GM12878 (cell line): Measurements from ENCODE around the gene RER1. TPM values are rescaled to one million over a fixed set of nuclear protein-coding genes. Genes with fewer than 3 reads are reported as not detected.

ENCODE experiments used
- ATAC-seq: fragments of 200-7000 bp; cut with Tn5 transposase; 3 replicates; pipeline ENCODE4 v1.9.1; 2020; ENCODE audit warnings: mild to moderate bottlenecking, moderate library complexity
- BruUV-seq: library from RNA; stranded (reverse); fragments of 400-500 nt; replicated peaks from 2 replicates; lab custom pipeline; 2021; lab: Mats Ljungman, UMichigan
- CTCF ChIA-PET: fragments of 300-600 bp; sonication (Branson Sonifier 250); formaldehyde crosslinking; extraction: SDS; loops from one replicate; lab custom pipeline; 2021; ENCODE audit warnings: inconsistent platforms; lab: Yijun Ruan, JAX
- POLR2A ChIA-PET: fragments of 350-600 bp; formaldehyde crosslinking; extraction: SDS; loops from one replicate; lab custom pipeline; 2021; ENCODE audit warnings: inconsistent platforms; lab: Charles Lee
- RAD21 ChIA-PET: fragments of 300-600 bp; sonication (Branson Sonifier 250); formaldehyde crosslinking; loops from one replicate; lab custom pipeline; 2023; ENCODE audit warnings: antibody characterized with exemption; ENCODE audit not compliant: unreplicated experiment; lab: Charles Lee
- SMC1A ChIA-PET: fragments of 300-600 bp; sonication (Branson Sonifier 250); formaldehyde crosslinking; loops from one replicate; lab custom pipeline; 2023; ENCODE audit not compliant: unreplicated experiment, uncharacterized antibody; lab: Charles Lee
- DNase-seq: peaks from one replicate; pipeline ENCODE4 v3.0.0-alpha.2; 2011; ENCODE audit warnings: low read depth, low spot score
- FAIRE-seq: peaks from 3 replicates; lab custom pipeline; 2011; peaks lifted over from hg19 to GRCh38; lab: Jason Lieb, UNC
- H2AFZ ChIP-seq: 2 replicates; pipeline ENCODE4 v1.6.0; 2011; ENCODE audit warnings: low read depth, low read length, control low read depth; ENCODE audit not compliant: control insufficient read depth
- H3K27ac ChIP-seq: 2 replicates; pipeline ENCODE4 v1.5.1; 2011; ENCODE audit warnings: control low read depth; ENCODE audit not compliant: control insufficient read depth, insufficient read depth
- H3K27me3 ChIP-seq, 2 experiments: replicated peaks in 1 of 2; 2 replicates each; pipeline versions ENCODE4 v1.6.0 to v1.6.1; 2011; ENCODE audit warnings: low read length in 1 of 2; ENCODE audit not compliant: control insufficient read depth in 2 of 2, insufficient read depth in 2 of 2
- H3K36me3 ChIP-seq, 2 experiments: 2 replicates each; pipeline ENCODE4 v1.5.1; 2011; ENCODE audit warnings: low read length in 1 of 2; ENCODE audit not compliant: control insufficient read depth in 2 of 2, insufficient read depth in 2 of 2
- H3K4me1 ChIP-seq: 2 replicates; pipeline ENCODE4 v1.6.1; 2011; ENCODE audit warnings: mild to moderate bottlenecking, low read length, moderate library complexity, mixed read lengths; ENCODE audit not compliant: control insufficient read depth, insufficient read depth
- H3K4me2 ChIP-seq: 2 replicates; pipeline ENCODE4 v1.6.0; 2011; ENCODE audit warnings: control low read depth; ENCODE audit not compliant: control insufficient read depth, insufficient read depth
- H3K4me3 ChIP-seq: fragments of 200-600 bp; sonication (generic); 2 replicates; pipeline ENCODE4 v1.5.1; 2016
- H3K79me2 ChIP-seq: 2 replicates; pipeline ENCODE4 v1.6.0; 2011; ENCODE audit warnings: low read length; ENCODE audit not compliant: control insufficient read depth, insufficient read depth
- H3K9ac ChIP-seq: 2 replicates; pipeline ENCODE4 v1.8.0; 2011; ENCODE audit warnings: low read length, control low read depth, mixed read lengths; ENCODE audit not compliant: control insufficient read depth, insufficient read depth
- H3K9me3 ChIP-seq: replicated peaks from 3 replicates; pipeline ENCODE4 v1.5.1; 2011; ENCODE audit warnings: mild to moderate bottlenecking, low read length; ENCODE audit not compliant: control insufficient read depth, insufficient read depth
- H4K20me1 ChIP-seq: 2 replicates; pipeline ENCODE4 v1.6.0; 2011; ENCODE audit not compliant: control insufficient read depth, insufficient read depth
- BACH1 ChIP-seq: fragments of 450-650 bp; IDR thresholded peaks from 2 replicates; pipeline ENCODE4 v1.6.1; 2017; ENCODE audit warnings: mild to moderate bottlenecking, borderline replicate concordance
- BMI1 ChIP-seq: fragments of 450-650 bp; IDR thresholded peaks from 2 replicates; pipeline ENCODE4 v1.6.1; 2016; ENCODE audit warnings: mild to moderate bottlenecking, moderate library complexity, borderline replicate concordance
- HDAC2 ChIP-seq: fragments of 200-600 bp; sonication (generic); IDR thresholded peaks from 2 replicates; pipeline ENCODE4 v1.6.1; 2017
- HDAC6 ChIP-seq: fragments of 200-600 bp; sonication (generic); IDR thresholded peaks from one replicate; pipeline ENCODE4 v1.8.0; 2017; ENCODE audit warnings: antibody characterized with exemption; ENCODE audit not compliant: unreplicated experiment
- IKZF2 ChIP-seq, 2 experiments: fragments of 450-650 bp; IDR thresholded peaks; 2 replicates each; pipeline ENCODE4 v1.6.1; 2017; ENCODE audit warnings: mild to moderate bottlenecking in 2 of 2, moderate library complexity in 2 of 2
- POLR2AphosphoS5 ChIP-seq: IDR thresholded peaks from 2 replicates; pipeline ENCODE4 v1.6.1; 2011; ENCODE audit warnings: mild to moderate bottlenecking, low read length, inconsistent platforms
- SIN3A ChIP-seq: IDR thresholded peaks from 2 replicates; pipeline ENCODE4 v1.6.1; 2012; ENCODE audit warnings: low read depth, low read length, improper control_type of control experiment
- SREBF1 ChIP-seq: IDR thresholded peaks from 2 replicates; pipeline ENCODE4 v1.6.1; 2012; ENCODE audit warnings: mild to moderate bottlenecking, low read length
- SREBF2 ChIP-seq: IDR thresholded peaks from 2 replicates; pipeline ENCODE4 v1.6.1; 2012; ENCODE audit warnings: mild to moderate bottlenecking, low read length
- SUPT20H ChIP-seq: IDR thresholded peaks from 2 replicates; pipeline ENCODE4 v1.6.1; 2011; ENCODE audit warnings: low read depth, mild to moderate bottlenecking, low read length, moderate library complexity, borderline replicate concordance; ENCODE audit not compliant: control insufficient read depth
- WGBS: methylation state at CpG from one replicate; pipeline ENCODE4 v1.1.6; 2016; ENCODE audit warnings: low lambda C conversion rate; ENCODE audit not compliant: insufficient replicate concordance, insufficient coverage; ENCODE audit errors: missing lambda C conversion rate; 5-methylcytosine and 5-hydroxymethylcytosine counted together
- in situ Hi-C: fragments of 300-500 bp; cut with MboI; formaldehyde crosslinking; loops from 9 replicates; pipeline ENCODE4 v1.14.3; 2018; ENCODE audit warnings: mixed read lengths
- intact Hi-C: fragments of 100-400 bp; cut with micrococcal nuclease; formaldehyde crosslinking; loops from one replicate; pipeline ENCODE4 v1.14.2; 2022; ENCODE audit not compliant: unreplicated experiment
- polyA plus RNA-seq, 11 experiments: library from polyadenylated mRNA; depleted of rRNA in 4 of 11; unstranded in 6 of 11; stranded (reverse) in 5 of 11; fragments of >200 nt; fragmentation: Nextera tagmentation in 4 of 11; fragmentation: Illumina TruSeq in 1 of 11; extraction: Ambion mirVana in 4 of 11; extraction: Trizol in 1 of 11; gene quantifications; 1 replicate in 1 of 11; 2 replicates in 10 of 11; pipeline versions ENCODE4 v1.2.1 to v1.2.3, GENCODE V29; 2011 to 2016; ENCODE audit warnings: inconsistent platforms in 2 of 11, missing spikeins in 2 of 11, low read depth in 1 of 11
- total RNA-seq, 4 experiments: library from RNA; depleted of rRNA in 3 of 4; stranded (reverse); fragments of >200 nt in 3 of 4; fragmentation: Illumina TruSeq in 1 of 4; extraction: Trizol in 1 of 4; gene quantifications; 2 replicates each; pipeline versions ENCODE4 v1.2.1 to v1.2.3, GENCODE V29; 2013 to 2021
- TF ChIP-seq, protein P1 (sequence below): fragments of 450-650 bp; IDR thresholded peaks from 2 replicates; pipeline ENCODE4 v1.6.1; 2016; ENCODE audit warnings: mild to moderate bottlenecking, moderate library complexity, borderline replicate concordance
- TF ChIP-seq, protein P2 (sequence below): fragments of 450-650 bp; IDR thresholded peaks from 2 replicates; pipeline ENCODE4 v1.6.1; 2017; ENCODE audit warnings: mild to moderate bottlenecking, moderate library complexity
- TF ChIP-seq, protein P3 (sequence below): fragments of 450-650 bp; IDR thresholded peaks from 2 replicates; pipeline ENCODE4 v1.6.1; 2016; ENCODE audit warnings: mild to moderate bottlenecking

Gene RER1
- total and polyA plus RNA-seq, 10 of the 15 experiments (the other 5 are each of a cell fraction or from before 2014, with no cell fraction given): 29.2 to 274 (median 136) TPM

DNA sequence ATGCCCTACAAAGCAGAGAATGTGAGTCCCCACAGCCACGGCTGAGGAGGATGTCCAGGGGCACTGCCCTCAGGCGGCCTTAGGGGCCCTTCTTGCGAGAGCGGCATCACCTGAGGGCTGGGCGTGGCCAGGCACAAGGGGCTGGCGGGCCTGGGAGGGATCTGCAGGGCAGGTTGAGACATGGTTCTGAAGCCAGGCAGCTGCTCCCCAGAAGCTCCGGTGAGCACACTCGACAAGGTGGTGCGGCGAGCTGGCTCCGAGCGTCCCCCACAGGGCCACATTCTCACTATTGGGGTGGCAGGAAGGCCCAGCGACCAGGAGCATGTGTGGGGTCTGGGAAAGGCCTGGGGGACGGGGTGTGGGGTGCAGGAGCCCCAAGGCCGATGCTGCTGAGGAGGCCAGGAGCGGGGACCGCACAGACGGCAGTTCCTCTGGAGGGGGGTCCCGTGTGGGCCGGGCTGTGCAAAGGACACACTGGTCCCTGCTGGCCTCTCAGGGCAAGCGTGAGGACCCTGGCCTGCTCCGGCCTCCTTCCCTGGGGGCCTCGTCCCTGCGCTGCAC is 47.4 kb upstream of the RER1 start (continued):
- TF ChIP-seq SIN3A (no peak), HDAC2 (no peak), HDAC6 (no peak), SREBF1 (no peak)
- TF ChIP-seq, protein P1, sequence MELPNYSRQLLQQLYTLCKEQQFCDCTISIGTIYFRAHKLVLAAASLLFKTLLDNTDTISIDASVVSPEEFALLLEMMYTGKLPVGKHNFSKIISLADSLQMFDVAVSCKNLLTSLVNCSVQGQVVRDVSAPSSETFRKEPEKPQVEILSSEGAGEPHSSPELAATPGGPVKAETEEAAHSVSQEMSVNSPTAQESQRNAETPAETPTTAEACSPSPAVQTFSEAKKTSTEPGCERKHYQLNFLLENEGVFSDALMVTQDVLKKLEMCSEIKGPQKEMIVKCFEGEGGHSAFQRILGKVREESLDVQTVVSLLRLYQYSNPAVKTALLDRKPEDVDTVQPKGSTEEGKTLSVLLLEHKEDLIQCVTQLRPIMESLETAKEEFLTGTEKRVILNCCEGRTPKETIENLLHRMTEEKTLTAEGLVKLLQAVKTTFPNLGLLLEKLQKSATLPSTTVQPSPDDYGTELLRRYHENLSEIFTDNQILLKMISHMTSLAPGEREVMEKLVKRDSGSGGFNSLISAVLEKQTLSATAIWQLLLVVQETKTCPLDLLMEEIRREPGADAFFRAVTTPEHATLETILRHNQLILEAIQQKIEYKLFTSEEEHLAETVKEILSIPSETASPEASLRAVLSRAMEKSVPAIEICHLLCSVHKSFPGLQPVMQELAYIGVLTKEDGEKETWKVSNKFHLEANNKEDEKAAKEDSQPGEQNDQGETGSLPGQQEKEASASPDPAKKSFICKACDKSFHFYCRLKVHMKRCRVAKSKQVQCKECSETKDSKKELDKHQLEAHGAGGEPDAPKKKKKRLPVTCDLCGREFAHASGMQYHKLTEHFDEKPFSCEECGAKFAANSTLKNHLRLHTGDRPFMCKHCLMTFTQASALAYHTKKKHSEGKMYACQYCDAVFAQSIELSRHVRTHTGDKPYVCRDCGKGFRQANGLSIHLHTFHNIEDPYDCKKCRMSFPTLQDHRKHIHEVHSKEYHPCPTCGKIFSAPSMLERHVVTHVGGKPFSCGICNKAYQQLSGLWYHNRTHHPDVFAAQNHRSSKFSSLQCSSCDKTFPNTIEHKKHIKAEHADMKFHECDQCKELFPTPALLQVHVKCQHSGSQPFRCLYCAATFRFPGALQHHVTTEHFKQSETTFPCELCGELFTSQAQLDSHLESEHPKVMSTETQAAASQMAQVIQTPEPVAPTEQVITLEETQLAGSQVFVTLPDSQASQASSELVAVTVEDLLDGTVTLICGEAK: no peak

DNA sequence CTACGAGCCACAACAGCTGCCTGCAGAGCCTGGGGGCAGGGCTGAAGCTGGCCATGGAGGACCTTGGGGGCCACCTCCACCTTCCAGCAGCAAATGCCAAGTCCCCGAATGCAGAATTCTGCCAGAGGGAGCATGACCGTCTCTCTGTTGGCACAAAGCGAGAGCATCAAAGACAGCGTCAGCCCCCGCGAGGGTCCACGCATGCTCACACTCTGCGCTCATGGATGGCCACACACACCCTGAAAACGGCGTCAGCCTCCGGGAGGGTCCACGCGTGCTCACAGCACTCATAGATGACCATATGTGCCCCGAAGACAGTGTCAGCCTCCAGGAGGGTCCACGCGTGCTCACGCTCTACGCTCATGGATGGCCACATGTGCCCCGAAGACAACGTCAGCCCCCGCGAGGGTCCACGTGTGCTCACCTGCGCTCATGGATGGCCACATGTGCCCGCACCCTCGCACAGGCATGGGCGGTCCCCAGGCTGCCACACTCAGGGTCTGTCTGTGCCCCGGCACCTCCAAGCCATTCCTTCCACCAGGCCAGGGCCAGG is 46.8 kb upstream of the RER1 start:
- POLR2A ChIA-PET: no interaction called here
- ATAC-seq: no peak
- TF ChIP-seq, protein P2, sequence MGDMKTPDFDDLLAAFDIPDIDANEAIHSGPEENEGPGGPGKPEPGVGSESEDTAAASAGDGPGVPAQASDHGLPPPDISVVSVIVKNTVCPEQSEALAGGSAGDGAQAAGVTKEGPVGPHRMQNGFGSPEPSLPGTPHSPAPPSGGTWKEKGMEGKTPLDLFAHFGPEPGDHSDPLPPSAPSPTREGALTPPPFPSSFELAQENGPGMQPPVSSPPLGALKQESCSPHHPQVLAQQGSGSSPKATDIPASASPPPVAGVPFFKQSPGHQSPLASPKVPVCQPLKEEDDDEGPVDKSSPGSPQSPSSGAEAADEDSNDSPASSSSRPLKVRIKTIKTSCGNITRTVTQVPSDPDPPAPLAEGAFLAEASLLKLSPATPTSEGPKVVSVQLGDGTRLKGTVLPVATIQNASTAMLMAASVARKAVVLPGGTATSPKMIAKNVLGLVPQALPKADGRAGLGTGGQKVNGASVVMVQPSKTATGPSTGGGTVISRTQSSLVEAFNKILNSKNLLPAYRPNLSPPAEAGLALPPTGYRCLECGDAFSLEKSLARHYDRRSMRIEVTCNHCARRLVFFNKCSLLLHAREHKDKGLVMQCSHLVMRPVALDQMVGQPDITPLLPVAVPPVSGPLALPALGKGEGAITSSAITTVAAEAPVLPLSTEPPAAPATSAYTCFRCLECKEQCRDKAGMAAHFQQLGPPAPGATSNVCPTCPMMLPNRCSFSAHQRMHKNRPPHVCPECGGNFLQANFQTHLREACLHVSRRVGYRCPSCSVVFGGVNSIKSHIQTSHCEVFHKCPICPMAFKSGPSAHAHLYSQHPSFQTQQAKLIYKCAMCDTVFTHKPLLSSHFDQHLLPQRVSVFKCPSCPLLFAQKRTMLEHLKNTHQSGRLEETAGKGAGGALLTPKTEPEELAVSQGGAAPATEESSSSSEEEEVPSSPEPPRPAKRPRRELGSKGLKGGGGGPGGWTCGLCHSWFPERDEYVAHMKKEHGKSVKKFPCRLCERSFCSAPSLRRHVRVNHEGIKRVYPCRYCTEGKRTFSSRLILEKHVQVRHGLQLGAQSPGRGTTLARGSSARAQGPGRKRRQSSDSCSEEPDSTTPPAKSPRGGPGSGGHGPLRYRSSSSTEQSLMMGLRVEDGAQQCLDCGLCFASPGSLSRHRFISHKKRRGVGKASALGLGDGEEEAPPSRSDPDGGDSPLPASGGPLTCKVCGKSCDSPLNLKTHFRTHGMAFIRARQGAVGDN: no peak
- TF ChIP-seq POLR2AphosphoS5 (no peak), BACH1 (no peak), SREBF2 (no peak), IKZF2 (IDR thresholded peaks at IDR 0.05) (no peak), BMI1 (no peak), SUPT20H (no peak)
- TF ChIP-seq, protein P3, sequence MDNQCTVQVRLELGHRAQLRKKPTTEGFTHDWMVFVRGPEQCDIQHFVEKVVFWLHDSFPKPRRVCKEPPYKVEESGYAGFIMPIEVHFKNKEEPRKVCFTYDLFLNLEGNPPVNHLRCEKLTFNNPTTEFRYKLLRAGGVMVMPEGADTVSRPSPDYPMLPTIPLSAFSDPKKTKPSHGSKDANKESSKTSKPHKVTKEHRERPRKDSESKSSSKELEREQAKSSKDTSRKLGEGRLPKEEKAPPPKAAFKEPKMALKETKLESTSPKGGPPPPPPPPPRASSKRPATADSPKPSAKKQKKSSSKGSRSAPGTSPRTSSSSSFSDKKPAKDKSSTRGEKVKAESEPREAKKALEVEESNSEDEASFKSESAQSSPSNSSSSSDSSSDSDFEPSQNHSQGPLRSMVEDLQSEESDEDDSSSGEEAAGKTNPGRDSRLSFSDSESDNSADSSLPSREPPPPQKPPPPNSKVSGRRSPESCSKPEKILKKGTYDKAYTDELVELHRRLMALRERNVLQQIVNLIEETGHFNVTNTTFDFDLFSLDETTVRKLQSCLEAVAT: no peak

More for the DNA sequence above, 46.8 kb upstream of the RER1 start:
- ChIA-PET RAD21 (no interaction called here), SMC1A (no interaction called here), CTCF (no interaction called here)
- intact Hi-C loops (no loop called here), in situ Hi-C loops (no loop called here)
- Histone ChIP-seq H3K9me3 (no peaks in the 10 kb centered on the region), H3K27me3 (no peaks in the 10 kb centered on the region; a peak in 1 of 4 replicates), H3K4me3 (no peak overlapping the region), H4K20me1 (no peaks in the 10 kb centered on the region), H3K27ac (no peak overlapping the region), H3K9ac (no peak overlapping the region), H3K4me2 (no peak overlapping the region), H3K36me3 (no peaks in the 10 kb centered on the region), H3K4me1 (no peaks in the 10 kb centered on the region), H3K79me2 (no peaks in the 10 kb centered on the region), H2AFZ (no peak overlapping the region)
- DNase-seq: no peak
- BruUV-seq: no TSS peak
- WGBS: 45% methylated on average over 24 of the region's 29 CpGs
- no peak for FAIRE-seq
